Measurements from ENCODE around the gene RBM39.

RBM39 gene

GRCh38 chr20:35654415-35654814, 87.6 kb downstream of the RBM39 start:
- no peak overlapping the region for H3K4me3 ChIP-seq (ENCODE audit: low read length)
- DNase-seq (ENCODE audit: low read depth, low spot score) = no peak
- H3K27ac ChIP-seq (ENCODE audit: low read length) = no peak overlapping the region
- no peaks in the 10 kb centered on the region for H3K4me1 ChIP-seq (ENCODE audit: control insufficient read depth, insufficient read depth, low read length)
- H3K9me3 ChIP-seq (ENCODE audit: control insufficient read depth, insufficient read depth, low read length) = no peaks in the 10 kb centered on the region
- H3K27me3 ChIP-seq (ENCODE audit: control insufficient read depth, insufficient read depth, low read length) = no peaks in the 10 kb centered on the region
- no CpG with 5 or more reads among the region's 9 CpGs for WGBS (ENCODE audit: insufficient coverage, insufficient read length)
- H3K36me3 ChIP-seq (ENCODE audit: control insufficient read depth, insufficient read depth, low read length) = peaks cover 19% of the 10 kb centered on the region

DNA sequence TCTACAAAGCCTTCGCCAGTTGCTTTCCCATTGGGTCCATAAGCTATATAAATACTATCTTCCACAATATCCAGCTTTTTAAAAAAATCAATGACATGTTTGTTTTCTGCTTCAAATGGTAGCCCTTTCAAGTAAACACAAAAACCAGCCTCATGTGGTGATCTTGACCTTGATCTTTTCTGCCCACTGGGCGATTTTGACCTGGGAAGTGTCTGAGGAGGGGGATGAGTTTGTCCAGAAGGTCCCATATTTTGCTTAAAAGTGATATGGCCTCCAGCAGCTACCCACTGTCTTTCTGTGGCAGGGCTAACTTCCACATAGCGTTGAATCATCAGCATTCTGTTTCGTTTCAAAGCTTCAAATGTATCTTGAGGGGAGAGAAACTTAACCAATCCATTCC, 88.2 kb downstream of the RBM39 start:
- H3K27me3 ChIP-seq (ENCODE audit: control insufficient read depth, insufficient read depth, low read length) = no peaks in the 10 kb centered on the region
- H3K27ac ChIP-seq (ENCODE audit: low read length) = no peak overlapping the region
- no peaks in the 10 kb centered on the region for H3K4me1 ChIP-seq (ENCODE audit: control insufficient read depth, insufficient read depth, low read length)
- no peak overlapping the region for H3K4me3 ChIP-seq (ENCODE audit: low read length)
- peaks cover 19% of the 10 kb centered on the region for H3K36me3 ChIP-seq (ENCODE audit: control insufficient read depth, insufficient read depth, low read length)
- DNase-seq (ENCODE audit: low read depth, low spot score) = no peak
- no CpG with 5 or more reads among the region's 4 CpGs for WGBS (ENCODE audit: insufficient coverage, insufficient read length)
- no peaks in the 10 kb centered on the region for H3K9me3 ChIP-seq (ENCODE audit: control insufficient read depth, insufficient read depth, low read length)

All from iPS DF 6.9 (cell line).